Measurements from ENCODE around the gene GMIP. TPM values are rescaled to one million over a fixed set of nuclear protein-coding genes. Genes with fewer than 3 reads are reported as not detected.
"Not testable (repeated sequence)": the region's sequence is repeated elsewhere in the genome, so short reads cannot be mapped to it uniquely, and the experiment has no call there.

GMIP gene
- total and polyA plus RNA-seq, 2 of the 13 experiments (the other 11 are each of a cell fraction or from before 2014, with no cell fraction given) = 1.5 to 1.8 TPM

GRCh38 chr19:19686119-19686518, 42.7 kb upstream of the GMIP start:
- H3K4me2 ChIP-seq (ENCODE audit: low read depth, low read length); H2AFZ ChIP-seq (ENCODE audit: low read length); BruUV-seq (replicated peaks); H3K9me3 ChIP-seq (ENCODE audit: low read length); ATAC-seq; CTCF ChIA-PET (ENCODE audit: low intra/inter-chr PET ratio, low total read pairs); in situ Hi-C loops (cut with HindIII; ENCODE audit: extremely low pct_ligation_motif_present, low pct_unique_long_range_greater_than_20kb); intact Hi-C loops (cut with micrococcal nuclease; ENCODE audit: unreplicated experiment); H3K79me2 ChIP-seq (ENCODE audit: insufficient read depth, low read length); DNase-seq (ENCODE audit: low spot score); POLR2A ChIA-PET; H3K4me1 ChIP-seq (ENCODE audit: insufficient read depth, low read length); H3K4me3 ChIP-seq (replicated peaks in 1 of 3; ENCODE audit: insufficient read depth in 1 of 3, low read depth in 2 of 3, low read length in 3 of 3); H3K27ac ChIP-seq (ENCODE audit: extremely low read length, insufficient read depth, low read length); H3K9ac ChIP-seq (ENCODE audit: insufficient read depth, low read depth, low read length); H3K36me3 ChIP-seq (replicated peaks in 1 of 2; ENCODE audit: control insufficient read depth in 1 of 2, insufficient read depth in 2 of 2, low read length in 2 of 2); H4K20me1 ChIP-seq (ENCODE audit: insufficient read depth, low read length); FAIRE-seq; H3K27me3 ChIP-seq (ENCODE audit: control insufficient read depth in 1 of 2, insufficient read depth in 2 of 2, low read length in 2 of 2): not testable (repeated sequence)
- WGBS (ENCODE audit: low lambda C conversion rate) = 93% methylated on average over 15 of the region's 15 CpGs

GRCh38 chr19:19679176-19680073, 36.0 kb upstream of the GMIP start:
- Histone ChIP-seq H3K27me3 (ENCODE audit: control insufficient read depth in 1 of 2, insufficient read depth in 2 of 2, low read length in 2 of 2) (no peaks in the 10 kb centered on the region; a peak in 1 of 5 replicates), H3K4me3 (replicated peaks in 1 of 3; ENCODE audit: insufficient read depth in 1 of 3, low read depth in 2 of 3, low read length in 3 of 3) (no peak overlapping the region), H3K79me2 (ENCODE audit: insufficient read depth, low read length) (peaks cover 18% of the 10 kb centered on the region), H2AFZ (ENCODE audit: low read length) (no peak overlapping the region), H3K4me2 (ENCODE audit: low read depth, low read length) (no peak overlapping the region), H4K20me1 (ENCODE audit: insufficient read depth, low read length) (0 out of 2 replicates have a peak, but pooled peaks cover 1% of the 10 kb centered on the region), H3K36me3 (replicated peaks in 1 of 2; ENCODE audit: control insufficient read depth in 1 of 2, insufficient read depth in 2 of 2, low read length in 2 of 2) (peaks cover 18 to 49% of the 10 kb centered on the region in 2 experiments), H3K27ac (ENCODE audit: extremely low read length, insufficient read depth, low read length) (no peak overlapping the region), H3K4me1 (ENCODE audit: insufficient read depth, low read length) (no peaks in the 10 kb centered on the region), H3K9me3 (ENCODE audit: low read length) (no peaks in the 10 kb centered on the region), H3K9ac (ENCODE audit: insufficient read depth, low read depth, low read length) (no peak overlapping the region)
- no peak for FAIRE-seq
- in situ Hi-C loops (cut with HindIII; ENCODE audit: extremely low pct_ligation_motif_present, low pct_unique_long_range_greater_than_20kb) = no loop called here
- ChIA-PET CTCF (ENCODE audit: low intra/inter-chr PET ratio, low total read pairs) (no interaction called here), POLR2A (no interaction called here)
- no peak for DNase-seq (ENCODE audit: low spot score)
- TSS peak; percentile 38 for BruUV-seq (replicated peaks)
- WGBS (ENCODE audit: low lambda C conversion rate) = 96% methylated on average over 20 of the region's 20 CpGs
- ATAC-seq = no peak
- intact Hi-C loops (cut with micrococcal nuclease; ENCODE audit: unreplicated experiment) = no loop called here
- TF ChIP-seq SALL1 (CRISPR knock-in tag; IDR thresholded peaks at IDR 0.05) = no peak
- TF ChIP-seq ZNF879 (CRISPR knock-in tag; IDR thresholded peaks at IDR 0.05) = no peak
- TF ChIP-seq HMGXB4 (CRISPR knock-in tag; IDR thresholded peaks at IDR 0.05; ENCODE audit: borderline replicate concordance in 1 of 2, low read depth in 1 of 2) = no peak
- TF ChIP-seq ZSCAN21 (CRISPR knock-in tag; IDR thresholded peaks at IDR 0.05; ENCODE audit: borderline replicate concordance) = no peak
- TF ChIP-seq, protein P1, sequence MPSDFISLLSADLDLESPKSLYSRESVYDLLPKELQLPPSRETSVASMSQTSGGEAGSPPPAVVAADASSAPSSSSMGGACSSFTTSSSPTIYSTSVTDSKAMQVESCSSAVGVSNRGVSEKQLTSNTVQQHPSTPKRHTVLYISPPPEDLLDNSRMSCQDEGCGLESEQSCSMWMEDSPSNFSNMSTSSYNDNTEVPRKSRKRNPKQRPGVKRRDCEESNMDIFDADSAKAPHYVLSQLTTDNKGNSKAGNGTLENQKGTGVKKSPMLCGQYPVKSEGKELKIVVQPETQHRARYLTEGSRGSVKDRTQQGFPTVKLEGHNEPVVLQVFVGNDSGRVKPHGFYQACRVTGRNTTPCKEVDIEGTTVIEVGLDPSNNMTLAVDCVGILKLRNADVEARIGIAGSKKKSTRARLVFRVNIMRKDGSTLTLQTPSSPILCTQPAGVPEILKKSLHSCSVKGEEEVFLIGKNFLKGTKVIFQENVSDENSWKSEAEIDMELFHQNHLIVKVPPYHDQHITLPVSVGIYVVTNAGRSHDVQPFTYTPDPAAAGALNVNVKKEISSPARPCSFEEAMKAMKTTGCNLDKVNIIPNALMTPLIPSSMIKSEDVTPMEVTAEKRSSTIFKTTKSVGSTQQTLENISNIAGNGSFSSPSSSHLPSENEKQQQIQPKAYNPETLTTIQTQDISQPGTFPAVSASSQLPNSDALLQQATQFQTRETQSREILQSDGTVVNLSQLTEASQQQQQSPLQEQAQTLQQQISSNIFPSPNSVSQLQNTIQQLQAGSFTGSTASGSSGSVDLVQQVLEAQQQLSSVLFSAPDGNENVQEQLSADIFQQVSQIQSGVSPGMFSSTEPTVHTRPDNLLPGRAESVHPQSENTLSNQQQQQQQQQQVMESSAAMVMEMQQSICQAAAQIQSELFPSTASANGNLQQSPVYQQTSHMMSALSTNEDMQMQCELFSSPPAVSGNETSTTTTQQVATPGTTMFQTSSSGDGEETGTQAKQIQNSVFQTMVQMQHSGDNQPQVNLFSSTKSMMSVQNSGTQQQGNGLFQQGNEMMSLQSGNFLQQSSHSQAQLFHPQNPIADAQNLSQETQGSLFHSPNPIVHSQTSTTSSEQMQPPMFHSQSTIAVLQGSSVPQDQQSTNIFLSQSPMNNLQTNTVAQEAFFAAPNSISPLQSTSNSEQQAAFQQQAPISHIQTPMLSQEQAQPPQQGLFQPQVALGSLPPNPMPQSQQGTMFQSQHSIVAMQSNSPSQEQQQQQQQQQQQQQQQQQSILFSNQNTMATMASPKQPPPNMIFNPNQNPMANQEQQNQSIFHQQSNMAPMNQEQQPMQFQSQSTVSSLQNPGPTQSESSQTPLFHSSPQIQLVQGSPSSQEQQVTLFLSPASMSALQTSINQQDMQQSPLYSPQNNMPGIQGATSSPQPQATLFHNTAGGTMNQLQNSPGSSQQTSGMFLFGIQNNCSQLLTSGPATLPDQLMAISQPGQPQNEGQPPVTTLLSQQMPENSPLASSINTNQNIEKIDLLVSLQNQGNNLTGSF (CRISPR knock-in tag; IDR thresholded peaks at IDR 0.05) = no peak
- TF ChIP-seq ZNF33B (CRISPR knock-in tag; IDR thresholded peaks at IDR 0.05) = no peak
- TF ChIP-seq MXI1 (IDR thresholded peaks at IDR 0.05; ENCODE audit: borderline replicate concordance, low read depth, low read length) = no peak
- TF ChIP-seq SATB2 (CRISPR knock-in tag; IDR thresholded peaks at IDR 0.05) = no peak
- no peak for TF ChIP-seq ZNF326 (CRISPR knock-in tag; IDR thresholded peaks at IDR 0.05; ENCODE audit: borderline replicate concordance)

All from HepG2 (cell line).